UCSD-AML1 (cell line): Measurements from ENCODE around the gene SRSF5.
"Not testable (repeated sequence)": the region's sequence is repeated elsewhere in the genome, so short reads cannot be mapped to it uniquely, and the experiment has no call there.

Source experiments
- DNase-seq: peaks from one replicate; lab custom pipeline; 2025; ENCODE audit not compliant: unreplicated experiment; lab: John Stamatoyannopoulos, UW

SRSF5 gene

DNA sequence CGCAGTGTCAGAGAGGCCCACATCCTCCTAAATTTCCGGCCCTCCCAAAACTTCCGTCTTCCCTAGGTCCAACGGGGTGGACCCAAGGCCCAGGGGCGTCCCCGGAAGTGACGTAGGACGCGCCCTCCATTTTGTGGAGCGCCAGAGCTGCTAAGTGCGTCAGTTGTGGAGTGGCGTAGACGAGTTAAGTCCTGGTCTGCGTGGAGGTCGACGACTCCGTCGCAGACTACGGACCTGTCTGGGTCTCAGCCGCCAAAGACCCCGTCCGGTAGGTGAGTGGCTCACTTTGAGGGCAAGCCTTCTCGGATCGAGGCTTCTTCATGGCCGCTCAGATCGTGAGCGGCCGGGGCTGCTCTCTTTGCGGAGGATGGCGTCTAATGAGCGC is at the start of gene SRSF5:
Gene SRSF5 (plus strand): TSS at position 159 of the 385 bp plus-strand sequence. CDS start 1,015 bp downstream, outside the sequence.
- DNase-seq: peak; percentile 97

- DNase-seq: not testable (repeated sequence)
Measured at GRCh38 chr14:69718614-69719013, 48.3 kb upstream of the SRSF5 start.

DNA sequence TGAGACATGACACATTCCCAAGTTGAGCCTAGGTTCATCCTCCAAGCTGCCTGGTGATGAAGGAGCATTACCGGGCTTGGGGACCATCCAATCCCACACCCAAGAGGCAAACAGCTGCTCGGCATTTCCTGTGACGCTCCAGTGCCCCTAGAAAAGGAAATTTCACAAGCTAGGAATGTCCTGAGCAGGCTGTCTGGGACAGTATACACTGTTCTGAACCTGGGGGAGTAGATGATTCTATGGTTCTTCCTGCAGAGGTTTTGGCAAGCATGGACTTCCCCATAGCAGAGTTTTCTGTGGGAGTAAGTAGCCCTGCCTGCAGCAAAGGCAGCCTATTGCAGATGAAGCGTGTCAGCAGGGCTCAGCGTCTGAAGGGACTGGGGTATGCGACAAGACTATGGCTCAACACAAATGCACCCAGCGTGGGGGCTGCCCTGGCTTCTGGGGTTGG is 47.4 kb upstream of the SRSF5 start:
- peak; percentile 49 for DNase-seq

DNA sequence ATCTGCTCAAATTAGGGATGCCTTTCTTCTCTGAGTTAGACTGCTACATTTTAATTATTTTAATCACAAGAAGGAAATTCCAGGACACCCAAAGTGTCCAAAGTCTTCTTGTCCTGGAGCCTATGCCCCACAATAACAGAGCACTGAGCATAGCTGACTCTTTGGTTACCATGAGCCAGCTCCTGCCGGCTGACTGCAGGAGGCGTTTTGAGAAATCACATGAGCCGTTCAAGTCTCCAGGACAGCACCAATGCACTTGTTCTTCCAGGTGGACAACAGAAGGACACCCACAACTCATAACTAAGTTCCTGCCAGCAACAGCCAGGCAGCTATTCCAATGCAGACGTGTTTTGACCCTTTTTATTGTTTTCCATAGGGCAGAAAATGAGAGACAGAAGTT is 46.0 kb upstream of the SRSF5 start:
- DNase-seq: no peak

DNA sequence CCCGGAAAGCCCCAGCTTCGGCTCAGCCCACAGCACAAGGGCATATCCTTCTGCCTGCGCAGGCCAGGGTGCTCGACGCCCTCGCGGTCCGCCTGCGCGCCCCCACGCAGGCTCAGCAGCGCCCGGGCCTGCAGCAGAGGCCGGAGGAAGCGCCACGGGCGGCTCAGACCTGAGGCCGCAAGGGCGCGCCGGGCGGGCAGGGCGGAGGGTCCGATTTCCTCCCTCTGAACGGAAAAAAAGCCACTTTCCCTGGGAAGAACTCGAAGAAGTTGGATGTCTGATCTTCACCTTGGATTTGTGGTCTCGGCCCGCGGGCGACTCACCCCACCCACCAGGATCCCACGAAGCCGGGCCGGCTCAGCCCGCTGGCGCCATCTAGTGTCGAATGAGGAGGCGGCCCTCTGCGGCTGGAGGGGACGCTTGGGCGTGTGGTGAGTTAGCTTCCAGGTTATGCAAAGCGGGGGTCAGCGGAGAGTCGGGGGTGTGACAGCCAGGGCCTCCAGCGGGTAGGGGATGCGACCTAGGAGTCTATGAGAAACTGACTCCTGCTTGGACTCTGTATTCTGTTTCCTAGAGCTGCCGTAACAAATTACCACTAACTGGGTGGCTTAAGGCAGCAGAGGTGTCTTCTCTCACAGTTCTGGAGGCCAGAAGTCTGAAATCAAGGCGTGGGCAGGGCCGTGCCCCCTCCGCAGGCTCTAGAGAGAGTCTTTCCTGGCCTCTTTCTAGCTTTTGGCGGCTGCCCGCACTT is 40.0 kb upstream of the SRSF5 start:
- peak; percentile 82 for DNase-seq

DNA sequence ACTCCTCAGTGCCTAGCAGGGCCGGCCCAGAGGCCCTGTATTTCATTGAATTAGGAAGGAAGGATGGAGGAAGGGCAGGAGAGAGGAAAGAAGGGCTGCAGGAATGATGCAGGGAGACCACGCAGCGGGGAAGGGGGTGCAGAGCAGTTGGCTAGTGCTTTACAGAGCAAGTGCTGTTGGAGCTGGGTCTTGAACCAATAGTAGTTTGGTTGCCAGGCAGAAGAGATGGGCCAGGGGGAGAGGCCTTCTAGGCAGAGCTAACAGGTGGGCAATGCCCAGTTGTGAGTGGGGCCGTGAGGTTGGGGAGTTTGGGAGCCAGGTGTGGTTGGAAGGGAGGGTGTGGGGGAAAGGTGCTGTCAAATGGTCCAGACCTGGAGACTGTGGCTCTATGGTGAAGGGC is 39.1 kb upstream of the SRSF5 start:
- no peak for DNase-seq

DNA sequence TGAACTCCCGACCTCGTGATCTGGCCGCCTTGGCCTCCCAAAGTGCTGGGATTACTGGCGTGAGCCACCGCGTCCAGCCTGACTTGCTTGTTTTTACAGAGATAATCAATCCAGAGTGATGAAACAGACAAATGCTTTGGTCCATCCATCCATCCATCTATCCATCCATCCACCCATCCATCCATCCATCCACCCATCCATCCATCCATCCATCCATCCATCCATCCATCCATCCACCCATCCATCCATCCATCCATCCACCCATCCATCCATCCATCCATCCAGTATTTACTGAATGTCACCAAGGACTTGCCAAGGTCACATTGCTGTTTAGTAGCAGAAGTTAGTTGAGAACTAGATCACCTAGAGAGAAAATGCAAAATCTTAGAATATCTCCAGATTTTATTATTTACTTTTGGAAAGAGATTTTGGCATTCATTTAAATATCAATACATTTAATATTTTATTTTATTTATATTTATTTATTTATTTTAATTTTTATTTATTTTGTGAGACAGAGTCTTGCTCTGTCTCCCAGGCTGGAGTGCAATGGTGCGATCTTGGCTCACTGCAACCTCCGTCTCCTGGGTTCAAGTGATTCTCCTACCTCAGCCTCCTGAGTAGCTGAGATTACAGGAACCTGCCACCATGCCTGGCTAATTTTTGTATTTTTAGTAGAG is 34.9 kb upstream of the SRSF5 start:
- DNase-seq: not testable (repeated sequence)

GRCh38 chr14:69736405-69736804 is 30.5 kb upstream of the SRSF5 start:
- not testable (repeated sequence) for DNase-seq

GRCh38 chr14:69741055-69741454 is 25.9 kb upstream of the SRSF5 start:
- no peak for DNase-seq

- DNase-seq: no peak
Measured at GRCh38 chr14:69749956-69750355, 17.0 kb upstream of the SRSF5 start.

DNA sequence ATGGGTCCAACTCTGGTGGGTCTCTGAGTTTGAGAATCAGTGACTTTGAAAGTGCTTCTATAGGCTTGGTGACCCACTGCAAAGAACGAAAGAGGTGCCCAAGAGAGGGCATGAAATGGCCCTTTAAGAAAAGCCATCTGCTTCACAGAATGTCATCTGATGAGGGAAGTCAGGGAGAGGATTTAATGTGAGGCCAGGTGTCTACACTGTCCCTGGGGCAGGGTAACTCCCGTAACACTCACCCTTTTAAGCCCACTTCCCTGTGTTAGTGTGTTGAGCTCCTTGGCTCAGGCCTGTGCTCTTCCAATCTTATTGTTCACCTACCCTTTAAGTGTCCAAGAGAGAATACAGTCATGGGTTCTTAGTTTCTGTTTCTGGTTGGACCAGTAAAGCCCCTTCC is 16.4 kb upstream of the SRSF5 start:
- DNase-seq: no peak

GRCh38 chr14:69752773-69753172 is 14.2 kb upstream of the SRSF5 start:
- DNase-seq: no peak

DNA sequence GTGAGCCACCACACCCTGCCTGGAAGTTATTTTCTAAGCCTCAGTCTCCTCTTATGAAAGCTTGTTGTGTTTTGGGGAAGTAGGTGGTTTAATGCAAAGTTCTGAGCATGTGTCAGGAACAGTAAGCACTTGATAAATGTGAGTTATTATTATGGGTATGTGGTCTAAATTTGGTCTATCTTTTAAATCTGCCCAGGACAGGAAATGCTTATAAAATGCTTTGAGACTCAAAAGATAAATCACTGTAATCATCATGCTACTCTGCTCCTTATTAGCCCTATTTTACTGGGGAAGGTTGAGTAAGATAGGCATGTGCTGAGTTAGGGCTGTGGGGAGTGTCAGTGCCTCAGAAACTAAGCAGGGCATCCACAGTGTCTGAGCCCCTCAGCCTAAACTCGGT is 13.1 kb upstream of the SRSF5 start:
- no peak for DNase-seq

- DNase-seq: no peak
Measured at GRCh38 chr14:69754487-69754886, 12.5 kb upstream of the SRSF5 start.

DNA sequence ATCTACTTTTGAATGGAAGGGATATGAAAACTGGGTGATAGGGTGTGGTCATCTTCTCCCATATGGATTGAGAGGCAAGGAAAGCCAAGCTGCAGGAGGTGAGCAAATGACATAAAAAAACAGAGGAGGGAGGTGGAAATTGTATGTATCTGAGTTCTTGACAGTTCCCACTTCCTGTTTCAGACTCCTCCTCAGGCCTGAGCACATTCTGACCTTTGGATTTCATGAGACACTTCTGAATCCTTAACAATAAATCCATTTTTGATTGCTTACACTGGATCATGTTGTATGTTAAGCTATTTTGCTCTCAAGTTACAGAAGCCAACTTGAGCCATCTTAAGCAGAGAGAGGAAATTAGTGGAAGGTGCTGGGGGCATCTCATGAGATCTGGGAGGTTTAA is 11.6 kb upstream of the SRSF5 start:
- no peak for DNase-seq

DNA sequence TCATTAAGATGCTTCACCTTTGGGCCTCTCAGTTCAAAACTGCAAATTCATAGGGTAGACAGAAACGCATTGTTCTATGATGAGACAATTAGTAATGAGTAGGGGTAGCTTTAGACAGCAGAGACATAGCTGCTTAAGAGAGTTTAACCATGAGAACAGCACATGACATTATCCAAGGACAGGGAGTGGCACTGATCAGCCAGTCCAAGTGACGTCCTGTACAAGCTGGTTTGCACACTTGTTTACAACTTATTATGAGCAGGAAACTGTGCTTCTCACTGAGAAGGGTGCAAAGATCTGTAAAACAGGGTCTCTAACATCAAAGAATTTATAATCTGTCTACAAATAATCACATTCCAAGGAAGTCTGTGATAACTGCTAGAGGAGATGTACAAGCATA is 11.2 kb upstream of the SRSF5 start:
- no peak for DNase-seq

DNA sequence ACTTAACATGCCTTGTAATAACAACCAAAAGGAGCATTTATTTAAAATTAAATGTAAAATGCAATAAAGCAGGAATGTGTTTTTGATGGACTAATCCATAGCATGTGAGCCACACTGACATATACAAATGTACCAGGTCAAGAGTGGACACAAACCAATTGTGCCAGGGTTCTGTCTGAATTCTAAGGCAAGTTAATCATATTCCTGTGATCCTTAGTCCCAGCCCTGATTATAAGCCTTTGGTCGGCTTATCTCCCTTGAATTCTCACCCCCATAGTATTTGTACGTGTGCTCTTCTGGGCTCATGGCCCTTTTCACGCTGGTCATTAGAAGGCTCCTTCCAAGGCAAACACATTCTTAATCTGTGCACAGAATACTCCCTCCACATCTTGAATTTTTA is 10.6 kb upstream of the SRSF5 start:
- DNase-seq: no peak

GRCh38 chr14:69760810-69761209 is 6.1 kb upstream of the SRSF5 start:
- no peak for DNase-seq

DNA sequence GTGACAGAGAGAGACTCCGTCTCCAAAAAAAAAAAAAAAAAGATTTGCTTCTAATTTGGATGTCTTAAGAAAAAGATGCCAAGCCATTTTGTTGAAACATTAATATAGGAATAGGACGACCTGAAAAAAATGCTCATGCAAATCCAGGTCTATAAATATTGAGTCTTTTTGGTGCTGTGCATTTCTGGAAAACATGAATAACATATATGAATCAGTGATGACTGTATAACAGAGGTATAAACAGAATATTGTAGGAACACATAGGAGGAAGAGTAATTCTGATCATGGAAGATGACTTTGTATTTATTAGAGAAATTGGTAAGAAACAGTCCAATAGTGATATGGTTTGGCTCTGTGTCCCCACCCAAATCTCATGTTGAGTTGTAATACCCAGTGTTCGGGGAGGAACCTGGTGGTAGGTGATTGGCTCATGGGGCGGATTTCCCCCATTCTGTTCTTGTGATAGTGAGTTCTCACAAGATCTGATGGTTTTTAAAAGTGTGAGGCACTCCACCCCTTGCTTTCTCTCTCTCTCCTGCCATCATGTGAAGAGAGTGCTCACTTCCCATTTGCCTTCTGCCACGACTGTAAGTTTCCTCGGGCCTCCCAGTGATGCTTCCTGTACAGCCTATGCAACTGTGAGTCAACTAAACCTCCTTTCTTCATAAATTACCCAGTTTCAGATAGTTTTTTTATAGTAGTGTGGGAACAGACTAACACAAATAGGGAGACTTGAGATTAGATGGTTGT is 3.0 kb upstream of the SRSF5 start:
- no peak for DNase-seq

GRCh38 chr14:69767369-69767999 is 542 bp downstream of the SRSF5 start:
- DNase-seq: peak; percentile 91

GRCh38 chr14:69768873-69769272 is 1.9 kb downstream of the SRSF5 start:
- no peak for DNase-seq
